HG03354 (cell line): ENCODE measurements around the gene ABCA1.
"Not testable (repeated sequence)": the region's sequence is repeated elsewhere in the genome, so short reads cannot be mapped to it uniquely, and the experiment has no call there.

ENCODE experiments used
- ATAC-seq: cut with Tn5 transposase; IDR thresholded peaks from one replicate; pipeline ENCODE4 v1.9.1; 2021; ENCODE audit warnings: mild to moderate bottlenecking; ENCODE audit not compliant: unreplicated experiment, poor library complexity, severe bottlenecking

ABCA1 gene

DNA sequence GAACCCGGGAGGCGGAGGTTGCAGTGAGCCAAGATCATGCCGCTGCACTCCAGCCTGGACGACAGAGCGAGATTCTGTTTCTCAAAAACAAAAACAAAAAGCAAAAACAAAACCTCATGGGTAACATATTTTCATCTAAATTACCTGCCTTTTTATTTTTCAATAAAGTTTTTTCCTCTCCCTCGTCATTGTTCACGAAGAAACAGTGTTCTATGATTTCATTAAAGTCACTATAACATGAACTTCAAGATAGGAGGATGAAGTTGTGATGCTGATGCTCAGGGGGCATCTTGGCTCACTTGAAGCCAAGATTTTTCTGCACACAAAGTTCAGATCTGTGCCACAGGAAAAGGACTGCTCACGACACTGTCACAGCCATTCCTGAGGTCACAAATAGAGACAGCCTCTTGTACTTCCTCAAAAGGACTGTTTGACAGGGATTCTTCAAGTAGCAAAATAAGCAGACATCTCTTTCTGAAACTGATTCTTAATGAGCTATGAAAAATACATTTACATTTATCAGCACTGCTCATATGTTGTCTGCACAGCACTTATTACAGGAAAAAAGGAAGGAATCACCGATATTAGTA is 147.9 kb downstream of the ABCA1 start:
- no peak for ATAC-seq

DNA sequence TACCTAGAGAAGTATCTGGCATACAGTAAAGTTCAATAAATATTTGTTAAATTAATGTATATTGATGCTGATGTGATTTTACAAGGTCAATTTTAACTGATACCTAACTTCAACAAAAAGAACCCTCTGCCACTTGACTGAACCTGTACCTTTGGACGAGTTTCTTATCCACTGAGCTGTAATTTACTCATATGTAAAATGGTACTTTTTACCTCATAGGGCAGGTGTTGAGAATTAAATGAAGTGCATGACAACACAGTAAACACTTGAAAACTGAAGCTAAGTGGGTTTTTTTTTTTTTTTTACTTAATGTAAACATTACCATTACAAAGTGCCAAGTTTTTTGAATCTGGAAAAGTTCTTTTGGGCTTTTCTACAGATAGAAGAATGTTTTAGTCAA is 148.6 kb downstream of the ABCA1 start:
- ATAC-seq: no peak

DNA sequence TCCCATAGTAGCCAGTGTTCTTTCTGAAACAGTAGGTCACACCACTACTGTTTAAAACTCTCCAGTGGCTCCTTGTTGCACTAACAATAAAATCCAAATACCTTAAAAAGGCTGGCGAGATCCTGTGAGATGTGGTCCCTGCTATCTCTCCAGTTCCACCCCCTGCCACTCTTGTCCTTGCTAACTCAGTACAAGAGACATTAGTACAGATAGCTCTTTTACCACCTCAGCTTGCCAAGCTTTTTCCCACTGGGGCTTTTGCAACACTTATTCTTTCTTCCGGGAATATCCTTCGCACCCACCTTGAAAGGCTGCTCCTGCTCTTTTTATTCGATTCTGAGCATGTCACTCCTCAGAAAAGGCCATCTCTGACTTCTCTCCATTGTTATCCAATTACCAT is 149.2 kb downstream of the ABCA1 start:
- ATAC-seq: no peak

DNA sequence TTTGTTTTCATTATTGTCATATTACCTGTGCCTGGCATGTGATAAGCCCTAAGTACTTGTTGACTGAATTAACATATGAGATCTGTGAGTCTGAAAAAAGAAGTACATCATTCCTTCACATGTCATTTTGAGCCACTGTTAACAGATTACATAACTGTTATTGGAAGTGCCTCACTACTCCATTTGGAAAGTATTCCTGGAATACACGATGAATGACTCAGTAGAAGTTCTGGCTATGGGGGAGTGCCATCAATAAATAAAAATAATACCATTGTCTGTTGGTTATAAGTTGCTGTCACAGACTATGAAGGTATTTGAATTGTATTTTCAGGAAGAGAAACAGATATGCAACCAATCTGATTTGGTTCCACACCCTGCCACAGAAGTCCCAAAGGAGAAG is 151.2 kb downstream of the ABCA1 start:
- ATAC-seq: no peak

DNA sequence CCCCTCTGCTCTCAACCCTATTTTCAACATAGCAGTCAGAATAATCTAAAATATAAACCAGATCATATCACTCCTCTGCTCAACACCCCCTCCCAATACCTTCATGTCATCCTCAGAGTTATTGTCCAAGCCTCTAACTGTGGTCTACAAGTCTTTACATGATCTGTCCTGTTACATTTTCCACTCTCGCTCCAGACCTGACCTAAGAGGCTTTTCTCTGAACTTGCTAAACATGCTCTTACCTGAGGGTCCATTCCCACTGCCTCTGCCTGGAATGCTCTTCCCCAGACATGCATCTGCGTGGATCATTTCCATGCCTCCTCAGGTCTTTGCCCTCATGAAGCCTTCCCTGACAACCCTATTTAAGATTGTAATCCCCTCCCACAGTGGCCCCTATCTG is 152.0 kb downstream of the ABCA1 start:
- no peak for ATAC-seq

DNA sequence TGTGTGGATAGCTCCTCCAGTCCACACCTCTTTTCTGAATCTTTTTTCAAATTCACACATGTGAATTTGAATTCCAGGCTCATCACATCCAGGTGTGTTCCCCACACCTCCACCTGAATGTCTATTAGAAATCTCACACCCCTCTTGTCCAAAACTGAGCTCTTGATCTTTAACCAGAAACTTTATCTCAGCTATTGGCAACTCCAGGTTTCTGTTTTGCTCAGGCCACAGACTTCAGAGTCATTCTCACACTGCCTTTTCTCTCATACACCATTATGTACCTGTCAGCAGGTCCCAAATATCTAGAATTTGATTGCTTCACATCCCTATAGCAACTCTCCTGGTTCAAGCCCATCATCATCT is 152.4 kb downstream of the ABCA1 start:
- peak; percentile 75 for ATAC-seq

DNA sequence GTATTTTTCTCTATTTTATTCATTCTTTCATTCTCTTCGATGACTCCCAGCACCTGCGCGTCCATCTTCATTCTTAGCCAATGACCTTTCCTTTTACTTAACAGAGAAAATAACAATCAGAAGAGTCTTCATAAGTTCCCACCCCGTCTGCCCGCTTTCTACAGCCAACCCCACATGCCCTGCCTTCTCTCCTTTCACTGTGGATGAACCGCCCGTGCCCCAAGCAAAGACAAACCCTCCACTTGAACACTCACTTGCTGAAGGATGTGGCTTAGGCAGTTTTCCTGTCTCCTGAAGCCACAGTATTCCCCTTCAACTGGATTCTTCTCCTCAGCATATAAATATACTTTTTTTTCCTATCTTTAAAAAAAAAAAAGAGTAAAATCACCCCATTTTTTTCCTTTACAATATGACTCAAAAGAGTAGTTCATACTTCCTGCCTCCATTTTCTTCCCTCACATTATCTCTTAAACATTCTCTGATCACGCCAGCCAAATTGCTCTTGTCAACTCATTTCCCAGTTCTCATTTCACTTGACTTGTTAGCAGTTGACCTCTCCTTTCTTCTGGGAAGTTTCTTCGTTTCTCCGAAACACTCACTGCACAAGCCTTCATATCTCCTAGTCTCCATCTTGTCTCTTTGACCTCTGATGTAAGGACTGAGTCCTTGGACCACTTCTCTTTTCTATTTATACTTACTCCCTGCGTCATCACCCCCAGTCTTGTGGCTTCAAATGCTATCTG is 153.0 kb downstream of the ABCA1 start:
- peak; percentile 95 for ATAC-seq

DNA sequence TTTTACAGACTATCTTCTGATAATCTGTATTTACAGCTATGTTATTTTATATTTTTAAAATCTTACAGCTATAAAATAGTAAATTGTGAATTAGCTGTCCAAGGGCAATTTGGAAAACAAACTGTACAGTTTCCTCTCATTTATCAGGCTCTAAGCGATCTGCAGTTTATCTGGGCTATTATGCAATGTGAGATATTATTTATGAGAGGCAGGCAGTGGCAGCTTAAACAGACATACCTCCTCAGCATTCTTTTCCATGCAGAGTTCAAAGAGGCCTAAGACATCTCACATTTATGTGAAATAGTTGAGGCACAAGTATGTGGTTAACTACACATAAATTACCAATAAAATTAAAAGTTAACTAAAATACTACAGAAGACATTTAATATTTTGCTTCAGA is 153.8 kb downstream of the ABCA1 start:
- ATAC-seq: no peak

DNA sequence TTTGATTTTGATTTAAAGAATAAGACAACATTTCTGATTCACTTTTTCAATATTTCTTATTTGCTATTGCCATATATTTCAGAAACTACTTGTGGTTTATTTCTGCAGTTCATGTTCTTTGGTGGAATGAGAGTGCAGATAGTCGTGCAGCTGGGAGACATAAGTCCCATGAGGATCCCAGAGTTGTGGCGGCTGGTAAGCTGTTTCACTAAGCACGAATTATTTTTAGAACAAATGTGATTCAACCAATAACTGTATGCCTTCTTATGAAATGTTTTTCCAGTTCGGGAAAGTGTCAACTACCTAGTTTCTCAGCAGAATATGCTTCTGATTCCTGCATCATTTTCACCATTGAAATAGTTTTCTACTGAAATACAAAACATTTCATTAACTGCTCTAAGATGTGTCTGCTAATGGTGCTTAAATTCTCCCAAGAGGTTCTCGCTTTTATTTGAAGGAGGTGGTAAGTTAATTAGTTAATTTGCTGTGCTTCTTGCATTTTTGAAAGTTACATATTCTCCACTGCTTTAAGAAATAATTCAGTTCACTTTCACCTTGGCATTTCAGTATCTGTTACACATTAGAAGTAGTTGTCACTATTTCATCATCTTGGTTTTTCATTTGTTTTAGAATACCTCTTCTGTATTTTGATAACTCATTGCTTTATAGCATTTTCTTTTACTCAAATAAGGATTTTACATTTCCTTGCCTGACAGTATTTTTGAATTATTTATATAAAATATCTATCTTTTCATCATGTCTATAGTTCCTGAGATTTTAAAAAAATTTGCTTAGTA is 155.0 kb downstream of the ABCA1 start:
- ATAC-seq: peak; percentile 29

DNA sequence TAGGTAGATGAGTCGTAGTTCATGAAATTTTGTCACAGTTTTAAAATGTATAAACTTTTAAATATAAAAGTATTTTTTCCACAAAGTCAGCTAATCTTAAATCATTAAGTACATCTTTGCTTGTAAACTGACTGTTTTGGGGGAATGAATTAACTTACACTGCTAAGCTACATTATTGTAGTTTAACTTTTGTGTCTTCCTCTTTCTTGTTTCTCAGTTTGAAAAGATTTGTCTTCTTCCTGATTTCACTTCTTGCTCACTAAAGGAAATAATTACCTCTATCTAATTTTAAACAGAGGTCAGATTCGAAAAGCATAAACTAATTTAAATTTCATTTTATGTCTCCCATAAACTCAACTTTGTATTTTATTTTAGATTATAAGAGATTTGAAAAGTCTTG is 158.3 kb downstream of the ABCA1 start:
- no peak for ATAC-seq

DNA sequence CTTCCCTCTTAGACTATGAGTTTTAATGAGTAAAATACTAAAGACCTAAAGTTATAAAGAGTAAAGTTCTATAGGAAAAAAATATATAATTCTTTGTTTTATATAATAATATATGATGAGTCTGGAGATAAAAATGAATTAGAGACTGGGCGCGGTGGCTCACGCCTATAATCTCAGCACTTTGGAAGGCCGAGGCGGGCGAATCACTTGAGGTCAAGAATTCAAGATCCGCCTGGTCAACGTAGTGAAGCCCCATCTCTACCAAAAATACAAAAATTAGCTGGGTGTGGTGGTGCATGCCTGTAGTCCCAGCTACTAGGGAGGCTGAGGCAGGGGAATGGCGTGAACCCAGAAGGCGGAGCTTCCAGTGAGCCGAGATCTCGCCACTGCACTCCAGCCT is 158.9 kb downstream of the ABCA1 start:
- not testable (repeated sequence) for ATAC-seq

DNA sequence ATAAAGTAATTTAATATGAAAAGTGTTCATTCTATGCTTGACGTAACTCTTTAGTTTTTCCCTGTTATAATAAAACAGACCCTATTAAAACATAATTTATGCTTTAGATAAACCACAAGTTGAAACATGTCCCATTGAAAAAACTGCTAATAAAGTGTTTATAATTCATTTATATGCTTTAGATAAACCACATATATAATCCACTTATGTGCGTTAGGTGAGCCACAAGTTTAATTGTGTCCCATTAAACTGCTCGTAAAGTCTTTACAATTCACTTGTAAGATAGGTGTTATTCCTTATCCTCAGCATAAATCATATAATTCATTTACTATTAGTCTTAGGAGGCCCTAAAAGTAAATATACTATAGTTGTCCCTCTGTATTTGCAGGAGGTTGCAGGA is 160.4 kb downstream of the ABCA1 start:
- no peak for ATAC-seq

DNA sequence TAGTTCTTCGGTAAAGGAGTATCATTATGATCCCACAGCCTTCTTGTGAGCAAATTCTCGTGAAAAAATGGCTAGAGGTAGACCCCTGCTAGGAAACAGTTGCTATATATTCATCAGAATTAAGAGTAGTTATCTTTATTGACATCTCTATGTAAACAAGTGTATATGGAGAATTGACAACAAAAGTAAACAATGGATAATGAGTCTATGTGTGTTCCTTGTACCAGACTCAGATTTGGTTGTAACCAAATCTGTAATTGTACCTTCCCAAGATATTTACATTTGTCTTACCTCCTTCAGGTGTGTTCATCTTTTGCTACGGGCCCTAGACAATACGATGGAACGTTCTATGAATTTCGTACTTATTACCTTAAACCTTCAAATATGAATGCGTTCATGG is 161.9 kb downstream of the ABCA1 start:
- ATAC-seq: no peak

DNA sequence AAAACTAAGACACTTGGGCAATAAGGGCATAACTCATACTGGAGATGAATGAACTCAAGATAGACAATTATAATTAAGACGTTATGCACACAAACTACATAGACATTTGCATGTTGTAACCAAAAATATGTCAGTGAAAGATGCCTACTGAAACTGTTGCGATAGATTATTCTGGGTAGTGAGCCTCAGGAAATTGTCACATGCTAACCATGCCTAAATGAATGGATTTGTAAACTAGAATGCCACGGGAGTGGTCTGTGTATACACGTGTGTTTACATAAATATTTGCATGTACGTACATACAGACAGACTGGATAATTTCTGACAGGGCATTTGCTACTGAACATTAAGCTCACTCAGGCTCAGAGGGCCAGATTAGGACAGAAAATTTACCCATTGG is 162.8 kb downstream of the ABCA1 start:
- ATAC-seq: peak; percentile 52

DNA sequence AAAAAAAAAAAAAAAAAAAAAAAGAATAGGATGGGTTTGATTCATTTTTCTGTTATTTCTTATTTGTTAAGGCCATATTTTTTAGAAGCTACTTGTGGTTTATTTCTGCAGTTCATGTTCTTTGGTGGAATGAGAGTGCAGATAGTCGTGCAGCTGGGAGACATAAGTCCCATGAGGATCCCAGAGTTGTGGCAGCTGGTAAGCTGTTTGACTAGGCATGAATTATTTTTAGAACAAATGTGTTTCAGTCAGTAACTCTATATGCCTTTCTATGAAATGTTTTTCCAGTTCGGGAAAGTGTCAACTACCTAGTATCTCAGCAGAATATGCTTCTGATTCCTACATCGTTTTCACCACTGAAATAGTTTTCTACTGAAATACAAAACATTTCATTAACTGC is 169.0 kb downstream of the ABCA1 start:
- no peak for ATAC-seq

DNA sequence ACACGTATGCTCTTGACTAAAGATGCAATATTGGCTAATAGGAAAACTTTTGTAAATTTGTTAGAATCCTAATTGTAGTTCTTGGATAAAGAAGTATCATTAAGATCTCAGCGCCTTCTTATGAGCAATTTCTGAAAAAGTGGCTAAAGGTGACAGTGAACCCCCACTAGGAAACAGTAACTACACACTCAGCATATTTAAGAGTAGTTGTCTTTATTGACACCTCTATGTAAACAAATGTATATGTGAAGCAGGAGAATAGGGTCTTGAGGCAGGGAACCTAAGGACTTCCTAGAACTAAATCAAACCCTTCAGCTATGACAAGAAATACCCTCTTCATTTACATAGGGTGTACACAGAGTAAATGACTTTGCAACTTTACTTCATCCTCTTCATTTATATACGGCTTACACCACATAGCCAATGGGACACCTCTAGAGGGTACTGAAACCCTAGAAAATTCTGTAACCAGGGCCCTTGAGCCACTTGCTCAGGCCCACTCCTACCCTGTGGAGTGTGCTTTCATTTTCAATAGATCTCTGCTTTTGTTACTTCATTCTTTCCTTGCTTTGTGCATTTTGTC is 177.7 kb downstream of the ABCA1 start:
- ATAC-seq: peak; percentile 8

DNA sequence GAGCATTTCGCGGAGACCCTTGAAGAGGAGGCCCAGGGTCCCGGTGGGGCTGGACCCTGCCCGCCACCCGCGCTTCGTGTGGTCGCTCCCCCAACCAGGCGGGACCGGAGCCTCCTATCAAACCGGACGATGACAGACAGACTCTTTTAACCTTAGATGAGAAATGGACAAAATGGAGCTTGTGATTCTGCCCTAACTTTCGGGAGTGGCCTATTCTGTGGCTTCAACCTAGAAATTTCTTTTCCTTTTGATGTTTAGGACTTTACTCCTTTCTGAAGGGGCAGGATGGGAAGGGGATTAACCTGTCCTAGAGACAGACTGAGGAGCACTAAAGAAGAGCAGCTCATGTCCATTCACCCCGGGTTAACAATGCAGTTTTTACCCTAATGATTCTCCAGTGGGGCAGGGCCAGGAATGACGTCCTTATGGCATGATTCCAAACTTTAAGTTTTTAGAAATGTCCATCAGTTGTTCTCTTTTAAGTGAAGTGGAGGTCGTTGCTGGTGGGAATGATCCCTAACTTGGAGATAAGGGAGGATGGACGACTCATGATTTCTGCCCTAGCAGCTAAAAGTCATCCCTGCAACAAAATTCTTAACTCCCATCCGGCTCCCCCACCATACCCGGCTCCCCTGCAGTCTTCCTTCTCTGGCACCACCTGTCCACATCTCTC is 179.5 kb downstream of the ABCA1 start:
- ATAC-seq: peak; percentile 4

DNA sequence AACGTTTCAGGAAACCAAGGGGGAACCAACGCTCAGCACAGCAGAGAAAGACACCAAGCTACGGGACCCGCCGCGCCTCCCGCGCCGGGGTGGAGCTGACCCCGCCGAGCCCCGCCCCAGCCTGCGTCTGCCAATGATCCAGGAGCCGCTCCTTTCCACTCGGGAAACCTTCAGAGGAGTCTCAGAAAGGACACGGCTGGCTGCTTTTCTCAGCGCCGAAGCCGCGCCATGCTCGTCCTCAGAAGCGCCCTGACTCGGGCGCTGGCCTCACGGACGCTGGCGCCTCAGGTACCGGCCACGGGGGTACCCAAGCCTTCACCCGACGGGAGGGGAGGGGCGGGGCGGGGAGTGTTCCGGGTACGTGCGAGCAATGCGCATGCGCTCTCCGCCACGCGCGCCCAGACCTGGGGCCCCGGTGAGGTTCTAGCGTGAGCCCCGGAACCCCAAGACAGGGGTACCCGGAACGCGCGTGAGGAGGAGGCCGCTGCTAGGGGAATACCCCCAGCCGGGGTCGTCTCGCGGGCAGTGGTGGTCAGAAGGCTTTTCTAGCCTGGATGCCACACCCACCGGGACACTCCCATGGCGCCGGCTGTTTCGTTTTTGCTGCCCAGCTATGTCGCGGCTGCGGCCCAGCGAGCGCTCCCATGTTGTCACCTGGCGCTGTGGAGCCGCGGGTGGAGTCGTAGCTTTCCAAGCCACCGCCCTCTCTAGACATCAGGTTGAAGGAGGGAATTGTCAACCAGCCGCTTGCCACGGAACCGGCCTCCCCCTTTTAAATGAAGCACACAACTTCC is 180.2 kb downstream of the ABCA1 start, which contains the start of gene NIPSNAP3A:
Gene NIPSNAP3A, plus strand, starts transcription at position 119 of the 794 bp plus-strand sequence. Its CDS starts 110 bp downstream, at position 229.
- ATAC-seq: peak; percentile 90

DNA sequence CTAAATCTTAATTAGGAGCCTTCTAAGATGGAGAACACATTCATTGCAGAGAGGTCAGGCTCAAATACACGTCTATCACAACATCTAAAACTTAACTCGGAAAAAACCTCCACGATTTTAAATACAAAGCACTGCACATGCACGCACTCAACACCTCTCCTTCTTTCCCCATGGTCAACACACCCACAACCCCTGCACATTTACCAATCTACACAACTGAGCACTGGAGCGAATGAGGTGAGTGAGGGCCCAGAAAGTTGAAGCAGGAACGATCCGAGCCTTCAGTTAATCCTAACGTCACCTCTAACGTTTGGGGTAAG is 180.8 kb downstream of the ABCA1 start:
- peak; percentile 30 for ATAC-seq
